ENCODE results near the gene CCDC134. TPM values are rescaled to one million over a fixed set of nuclear protein-coding genes. Genes with fewer than 3 reads are reported as not detected.
A peak's percentile ranks its signal among the peaks of the same experiment; 100 is the strongest.

The CCDC134 gene
- total RNA-seq, 1 experiment from 2014 or later, result 16.7 TPM

GRCh38 chr22:41832553-41833368 is 32.3 kb downstream of the CCDC134 start, which contains the start of gene SREBF2:
Gene SREBF2, plus strand, starts transcription at chr22:41833105. Its CDS starts 166 bp downstream, at chr22:41833271.
- ChIA-PET POLR2A (interaction anchor here (0.7 kb wide), 1 partner anchor 96 kb away, joined by 8 read pairs; no protein-coding TSS in a partner anchor), CTCF (interaction anchor here (0.5 to 1.0 kb wide), 3 partner anchors 9 to 148 kb away, joined by 3 to 8 read pairs (median 4); no protein-coding TSS in a partner anchor)
- peak within 1 kb of the TSS; percentile 96 for H3K27ac ChIP-seq (ENCODE audit: low read length)
- intact Hi-C loops (cut with micrococcal nuclease; ENCODE audit: unreplicated experiment), result no loop called here
- H3K4me3 ChIP-seq (ENCODE audit: low read depth in 2 of 2, low read length in 2 of 2), result peak within 1 kb of the TSS; percentile 68 to 75
- H3K9me3 ChIP-seq (ENCODE audit: control insufficient read depth, insufficient read depth, low read depth, low read length), result no peaks in the 10 kb centered on the region
- H3K4me1 ChIP-seq (ENCODE audit: control insufficient read depth, insufficient read depth, low read length), result peaks cover 17% of the 10 kb centered on the region
- DNase-seq (ENCODE audit: low read depth, low spot score) (peak; percentile 95), ATAC-seq (peak; percentile 97)
- in situ Hi-C loops (cut with HindIII; ENCODE audit: low pct_unique_long_range_greater_than_20kb, low sequenced_read_pairs), result no loop called here
- H3K36me3 ChIP-seq (ENCODE audit: control insufficient read depth, insufficient read depth, low read length), result peaks cover 4% of the 10 kb centered on the region; the same call in 1 of the 2 replicates
- no peaks in the 10 kb centered on the region for H3K27me3 ChIP-seq (ENCODE audit: control insufficient read depth, insufficient read depth, low read length)
- peak; percentile 73 for TF ChIP-seq TCF7L2 (IDR thresholded peaks at IDR 0.05; ENCODE audit: low read depth, low read length)
- TF ChIP-seq REST (IDR thresholded peaks at IDR 0.05; ENCODE audit: insufficient read depth in 1 of 2, low read depth in 2 of 2, low read length in 1 of 2), result 0 out of 4 replicates have a peak, but pooled peaks of 1 of the 2 experiments have one; percentile 19
- no peak; the same call in 1 of the 2 replicates for TF ChIP-seq SIN3A (IDR thresholded peaks at IDR 0.05; ENCODE audit: borderline replicate concordance, insufficient read depth, low read depth, low read length)
- no TSS peak for BruUV-seq (replicated peaks)

- ATAC-seq, result peak; percentile 20
- BruUV-seq (replicated peaks), result no TSS peak
- POLR2A ChIA-PET, result no interaction called here
- in situ Hi-C loops (cut with HindIII; ENCODE audit: low pct_unique_long_range_greater_than_20kb, low sequenced_read_pairs) (no loop called here), intact Hi-C loops (cut with micrococcal nuclease; ENCODE audit: unreplicated experiment) (no loop called here)
- CTCF ChIA-PET, result interaction anchor here (0.6 to 1.0 kb wide), 3 partner anchors 8 to 129 kb away, joined by 3 to 4 read pairs (median 4); no protein-coding TSS in a partner anchor
- no peaks in the 10 kb centered on the region for H3K9me3 ChIP-seq (ENCODE audit: control insufficient read depth, insufficient read depth, low read depth, low read length)
- 0 out of 2 replicates have a peak, but pooled peaks have one; percentile 47 for TF ChIP-seq SIN3A (IDR thresholded peaks at IDR 0.05; ENCODE audit: borderline replicate concordance, insufficient read depth, low read depth, low read length)
- TF ChIP-seq TCF7L2 (IDR thresholded peaks at IDR 0.05; ENCODE audit: low read depth, low read length), result no peak
- H3K27ac ChIP-seq (ENCODE audit: low read length), result peak overlapping the region; percentile 79
- peak overlapping the region; percentile 68 to 75 for H3K4me3 ChIP-seq (ENCODE audit: low read depth in 2 of 2, low read length in 2 of 2)
- peaks cover 17% of the 10 kb centered on the region for H3K4me1 ChIP-seq (ENCODE audit: control insufficient read depth, insufficient read depth, low read length)
- no peak for DNase-seq (ENCODE audit: low read depth, low spot score)
- H3K36me3 ChIP-seq (ENCODE audit: control insufficient read depth, insufficient read depth, low read length), result peaks cover 4% of the 10 kb centered on the region; the same call in 1 of the 2 replicates
- H3K27me3 ChIP-seq (ENCODE audit: control insufficient read depth, insufficient read depth, low read length), result no peaks in the 10 kb centered on the region
Observed at GRCh38 chr22:41833369-41834004, 33.0 kb downstream of the CCDC134 start.
